GM21526 (cell line): ENCODE results near the gene HNRNPUL1.

Experiments used
- ATAC-seq: cut with Tn5 transposase; IDR thresholded peaks from one replicate; pipeline ENCODE4 v1.9.1; 2021; ENCODE audit warnings: moderate library complexity; ENCODE audit not compliant: unreplicated experiment, low FRiP score

The HNRNPUL1 gene

DNA sequence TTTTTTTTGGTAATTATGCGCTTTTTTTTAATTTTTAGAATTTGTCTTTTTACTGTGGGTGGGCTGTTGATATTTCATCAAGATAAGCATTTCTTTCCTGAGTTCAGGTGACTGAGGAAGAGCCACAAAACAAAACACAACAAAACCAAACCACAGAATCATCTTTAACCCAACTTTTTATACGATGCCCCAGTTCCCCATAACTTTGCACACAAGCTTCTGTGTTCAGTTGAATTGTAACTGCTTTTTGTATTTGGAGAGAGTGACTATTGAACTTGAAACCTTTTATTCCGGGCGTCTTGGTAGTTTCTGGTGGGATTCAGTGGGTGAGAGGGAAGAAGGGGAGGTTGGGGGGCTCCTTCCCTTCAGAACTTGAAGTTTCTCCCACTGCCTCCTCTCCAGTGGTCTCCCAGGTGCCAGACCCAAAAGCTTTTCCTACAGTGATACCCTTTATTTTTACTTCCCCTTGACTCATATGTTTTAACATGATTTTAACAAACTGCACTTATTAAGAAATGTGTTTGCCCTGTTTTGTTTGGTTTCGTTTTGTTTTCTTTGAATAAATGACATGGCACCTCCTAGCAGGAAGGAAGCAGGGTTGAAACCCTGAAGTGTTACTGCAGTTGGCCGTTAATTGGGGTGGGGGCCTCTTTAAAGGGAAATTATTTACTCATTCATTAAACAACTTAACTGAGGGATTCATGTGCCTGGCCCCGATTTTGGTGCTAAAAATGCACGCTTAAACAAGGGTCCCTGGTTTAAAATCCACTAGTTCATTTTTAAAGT, 43.1 kb downstream of the HNRNPUL1 start:
- ATAC-seq, result no peak

DNA sequence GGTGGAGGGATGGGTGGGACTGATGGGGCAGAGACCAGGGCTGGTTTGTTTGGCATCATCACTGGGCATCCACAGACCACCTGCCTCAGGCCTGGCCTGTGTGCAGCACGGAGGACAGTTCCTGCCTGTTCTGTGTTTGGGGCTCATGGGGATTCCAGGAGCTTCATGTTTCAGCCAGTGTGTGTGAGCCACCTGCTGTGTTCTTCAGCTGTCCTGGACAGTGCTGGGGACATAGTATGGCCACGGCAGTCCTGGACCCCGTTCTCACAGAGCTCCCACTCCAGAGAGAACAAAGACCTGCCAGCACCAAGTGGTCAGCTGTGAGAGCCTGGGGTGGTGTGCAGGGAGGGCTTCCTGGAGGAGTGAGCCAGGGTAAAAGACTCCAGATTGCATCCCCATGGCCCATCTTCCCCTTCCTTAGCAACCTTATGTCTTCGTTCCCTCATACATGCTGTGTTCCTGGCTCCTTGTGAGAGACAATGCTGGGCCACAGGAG, 43.8 kb downstream of the HNRNPUL1 start:
- no peak for ATAC-seq

DNA sequence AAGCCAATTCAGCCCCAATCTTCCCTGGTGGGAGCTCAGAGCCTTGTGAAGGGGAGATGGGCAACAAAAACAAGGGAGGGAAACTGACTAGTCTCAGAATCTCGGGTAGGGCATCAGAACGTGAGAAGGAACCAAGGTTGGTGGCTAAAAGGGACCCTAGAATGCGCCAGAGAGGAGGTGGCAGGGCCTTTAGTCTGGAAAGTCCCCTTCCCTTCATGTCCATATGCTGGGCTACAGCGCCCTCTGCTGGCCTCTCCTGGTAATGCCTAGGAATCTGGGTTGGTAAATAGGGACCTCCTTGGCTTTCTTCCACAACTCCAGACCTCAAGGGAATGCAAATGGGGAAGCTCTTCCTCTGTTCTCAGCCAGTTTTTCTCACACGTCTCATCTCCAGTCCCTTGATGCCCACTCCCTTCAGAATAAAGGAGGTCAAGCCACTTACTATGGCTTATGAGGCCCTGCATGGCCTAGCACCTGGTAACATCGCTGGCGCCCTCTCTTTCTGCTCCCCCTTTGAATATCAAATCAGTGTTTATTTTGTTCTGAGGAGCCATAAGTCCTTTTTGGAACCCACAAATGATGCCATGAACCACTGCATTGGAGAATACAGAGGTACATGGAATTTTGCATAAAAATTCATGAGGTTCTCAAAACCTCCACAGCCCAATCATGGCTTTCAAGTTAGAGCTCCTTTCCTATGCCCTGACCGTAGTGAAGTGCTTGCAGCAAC, 44.4 kb downstream of the HNRNPUL1 start:
- peak; percentile 35 for ATAC-seq

DNA sequence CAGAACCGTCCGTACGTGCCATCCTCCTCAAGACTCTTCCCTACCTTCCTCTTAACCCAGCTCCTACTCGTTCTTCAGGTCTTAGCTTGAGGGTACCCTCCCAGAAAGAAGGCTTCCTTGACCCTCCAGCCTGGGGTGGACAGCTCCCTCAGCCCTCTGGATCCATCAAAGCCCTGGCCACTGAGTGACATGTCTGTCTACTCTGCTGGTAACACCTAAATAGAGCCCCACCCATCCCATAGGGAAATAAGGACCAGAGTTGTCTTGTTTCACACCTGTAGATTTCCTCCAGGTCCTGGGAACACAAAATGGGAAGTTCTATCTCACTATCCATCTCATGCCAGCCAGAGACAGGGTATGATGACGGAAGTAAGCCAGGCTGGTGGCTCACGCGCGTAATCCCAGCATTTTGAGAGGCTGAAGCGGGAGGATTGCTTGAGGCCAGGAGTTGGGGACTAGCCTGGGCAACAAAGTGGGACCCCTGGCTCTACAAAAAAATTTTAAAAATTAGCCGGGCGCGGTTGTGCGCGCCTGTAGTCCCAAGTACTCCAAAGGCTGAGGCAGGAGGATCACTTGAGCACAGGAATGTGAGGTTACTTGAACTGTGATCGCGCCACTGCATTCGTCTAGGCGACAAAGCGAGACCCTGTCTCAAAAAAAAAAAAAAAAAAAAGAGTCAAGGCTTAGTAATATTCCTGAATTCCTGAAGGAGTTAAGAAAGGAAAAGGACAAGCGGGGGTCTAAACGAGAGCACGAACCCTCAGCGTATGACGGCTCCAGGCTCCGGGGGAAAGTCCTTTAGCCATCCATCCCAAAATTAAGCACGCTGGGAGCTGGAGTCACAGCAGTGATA, 45.2 kb downstream of the HNRNPUL1 start:
- no peak for ATAC-seq

DNA sequence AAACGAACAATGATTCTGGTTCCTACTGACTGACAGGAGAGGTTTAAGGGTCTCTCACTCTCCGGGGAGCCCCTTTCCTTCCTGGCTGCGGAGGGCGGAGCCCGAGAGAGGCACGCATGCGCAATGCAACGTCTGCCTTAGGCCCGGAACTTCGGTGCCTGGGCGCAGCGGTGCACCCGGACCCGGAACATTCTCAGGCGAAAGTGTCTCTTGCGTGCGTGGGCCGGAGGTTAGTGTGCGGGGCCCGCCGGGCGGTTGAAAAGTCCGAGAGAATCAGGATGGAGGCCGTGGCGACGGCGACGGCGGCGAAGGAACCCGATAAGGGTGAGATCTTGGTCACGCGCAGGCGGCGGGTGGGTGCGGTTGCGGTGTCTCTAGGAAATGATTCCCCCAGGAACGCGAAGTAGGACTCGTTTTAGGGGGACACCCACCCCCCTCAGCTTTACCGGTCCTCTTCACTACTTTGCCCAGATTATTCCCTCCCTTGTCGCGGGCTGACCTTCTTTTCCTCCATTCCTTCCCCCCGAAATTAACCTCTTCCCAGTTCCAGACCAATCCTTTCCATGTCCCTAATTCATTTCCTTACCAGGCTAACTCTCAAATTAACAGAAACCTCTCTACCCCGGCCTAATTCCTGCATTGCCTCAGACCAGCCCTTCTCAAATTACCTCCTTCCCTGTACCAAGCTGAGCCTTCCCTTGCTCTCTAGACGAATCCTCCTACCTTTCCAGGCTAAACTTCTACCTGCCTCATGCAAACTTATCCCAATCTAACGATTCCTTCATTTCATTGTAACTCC, 46.1 kb downstream of the HNRNPUL1 start, which contains the start of gene CCDC97:
CCDC97 (plus strand) TSS at position 140 of the 799 bp plus-strand sequence; CDS start at position 279, 139 bp downstream.
- ATAC-seq, result peak; percentile 61

DNA sequence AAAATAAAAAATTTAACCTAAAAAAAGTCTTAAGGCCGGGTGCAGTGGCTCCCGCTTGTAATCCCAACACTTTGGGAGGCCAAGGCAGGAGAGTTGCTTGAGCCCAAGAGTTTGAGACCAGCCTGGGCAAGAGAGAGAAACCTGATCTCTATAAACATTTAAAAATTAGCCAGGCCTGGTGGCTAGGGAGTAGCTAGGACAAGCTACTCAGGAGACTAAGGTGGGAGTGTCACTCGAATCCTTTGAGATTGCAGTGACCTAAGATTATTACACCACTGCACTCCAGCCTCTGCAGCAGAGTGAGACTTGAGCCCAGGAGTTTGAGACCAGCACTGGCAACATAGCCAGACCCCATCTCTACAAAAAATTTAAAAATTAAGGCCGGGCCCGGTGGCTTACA, 46.9 kb downstream of the HNRNPUL1 start:
- ATAC-seq, result no peak

DNA sequence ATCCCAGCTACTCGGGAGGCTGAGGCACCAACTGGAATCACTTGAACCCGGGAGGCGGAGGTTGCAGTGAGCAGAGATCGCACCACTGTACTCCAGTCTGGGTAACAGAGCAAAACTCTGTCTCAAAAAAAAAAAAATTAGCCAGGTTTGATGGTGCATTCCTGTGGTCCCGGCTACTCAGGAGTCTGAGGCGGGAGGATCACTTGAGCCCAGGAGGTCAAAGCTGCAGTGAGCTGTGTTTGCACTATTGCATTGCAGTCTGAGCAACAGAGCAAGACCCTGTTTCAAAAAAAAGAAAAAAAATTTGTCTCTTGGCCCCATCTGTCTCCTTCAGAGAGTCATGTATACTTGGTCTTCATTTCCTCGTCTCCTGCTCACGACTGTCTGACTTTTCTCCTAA, 47.4 kb downstream of the HNRNPUL1 start:
- no peak for ATAC-seq

DNA sequence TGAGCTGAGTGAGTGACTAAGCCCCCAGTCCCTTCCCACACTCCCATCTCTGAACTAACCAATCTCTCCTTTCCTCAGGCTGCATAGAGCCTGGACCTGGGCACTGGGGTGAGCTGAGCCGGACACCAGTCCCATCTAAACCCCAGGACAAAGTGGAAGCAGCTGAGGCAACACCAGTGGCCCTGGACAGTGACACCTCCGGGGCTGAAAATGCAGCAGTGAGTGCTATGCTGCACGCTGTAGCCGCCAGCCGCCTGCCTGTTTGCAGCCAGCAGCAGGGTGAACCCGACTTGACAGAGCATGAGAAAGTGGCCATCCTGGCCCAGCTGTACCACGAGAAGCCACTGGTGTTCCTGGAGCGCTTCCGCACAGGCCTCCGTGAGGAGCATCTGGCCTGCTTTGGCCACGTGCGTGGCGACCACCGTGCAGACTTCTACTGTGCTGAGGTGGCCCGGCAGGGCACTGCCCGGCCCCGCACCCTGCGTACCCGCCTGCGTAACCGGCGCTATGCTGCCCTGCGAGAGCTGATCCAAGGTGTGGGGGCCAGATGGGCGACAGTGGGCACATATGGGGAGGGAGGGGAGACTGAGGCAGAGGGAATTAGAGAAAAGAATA, 52.2 kb downstream of the HNRNPUL1 start:
- no peak for ATAC-seq

DNA sequence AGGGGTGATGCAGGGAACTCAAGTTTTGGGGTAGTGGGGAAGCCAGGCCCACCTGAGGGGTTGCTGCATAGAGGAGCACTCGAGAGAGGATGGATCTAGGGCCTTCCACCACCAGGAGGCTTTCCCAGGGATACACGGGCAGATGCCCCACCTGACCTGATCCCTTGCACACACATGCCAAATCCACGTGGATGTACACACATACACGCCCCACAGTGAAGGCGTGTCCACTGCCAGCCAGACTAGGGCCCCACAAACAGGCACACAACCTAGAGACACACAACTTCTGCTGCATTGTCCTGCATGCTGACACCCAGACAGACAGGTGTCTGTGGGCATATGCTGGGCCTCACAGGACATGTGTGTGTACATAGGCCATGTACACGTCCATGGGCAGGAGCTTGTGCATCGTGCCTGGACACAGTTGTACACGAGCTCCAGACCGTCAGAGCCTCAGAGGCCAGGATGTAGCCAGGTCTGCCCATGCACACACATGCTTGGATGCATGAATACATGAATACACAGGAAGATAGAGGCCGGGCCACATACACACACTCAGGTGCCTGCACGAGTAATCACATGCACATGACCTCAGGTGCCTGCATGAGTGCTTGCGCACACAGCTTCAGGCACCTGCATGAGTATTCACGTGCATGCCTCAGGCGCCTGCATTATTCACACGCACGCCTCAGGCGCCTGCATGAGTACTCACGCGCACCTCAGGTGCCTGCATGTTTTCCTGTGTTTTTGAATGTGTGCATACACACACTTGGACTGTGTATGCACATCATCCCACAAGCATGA, 54.7 kb downstream of the HNRNPUL1 start:
- no peak for ATAC-seq

DNA sequence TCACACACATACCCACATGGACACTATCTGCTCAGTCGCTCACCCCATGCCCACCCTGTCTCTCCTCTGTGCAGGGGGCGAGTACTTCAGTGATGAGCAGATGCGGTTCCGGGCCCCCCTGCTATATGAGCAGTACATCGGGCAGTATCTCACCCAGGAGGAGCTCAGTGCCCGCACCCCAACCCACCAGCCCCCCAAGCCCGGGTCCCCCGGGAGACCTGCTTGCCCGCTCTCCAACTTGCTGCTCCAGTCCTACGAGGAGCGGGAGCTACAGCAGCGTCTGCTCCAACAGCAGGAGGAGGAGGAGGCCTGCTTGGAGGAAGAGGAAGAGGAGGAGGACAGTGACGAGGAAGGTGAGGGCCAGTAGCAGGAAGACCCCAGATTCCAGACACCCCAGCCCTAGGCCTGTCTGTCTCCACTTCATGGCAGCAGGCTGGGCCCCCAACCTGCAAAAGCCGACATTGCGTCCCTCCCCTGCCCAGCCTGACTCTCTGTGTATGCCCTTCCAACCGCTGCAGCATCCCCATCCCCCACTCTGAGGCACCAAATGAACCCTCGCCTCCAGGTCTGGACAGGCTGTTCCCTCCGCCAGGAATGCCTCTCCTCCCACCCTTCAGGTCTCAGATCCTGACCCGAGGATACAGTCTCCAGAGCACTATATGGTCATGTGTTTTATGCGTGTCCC, 55.5 kb downstream of the HNRNPUL1 start:
- ATAC-seq, result no peak

DNA sequence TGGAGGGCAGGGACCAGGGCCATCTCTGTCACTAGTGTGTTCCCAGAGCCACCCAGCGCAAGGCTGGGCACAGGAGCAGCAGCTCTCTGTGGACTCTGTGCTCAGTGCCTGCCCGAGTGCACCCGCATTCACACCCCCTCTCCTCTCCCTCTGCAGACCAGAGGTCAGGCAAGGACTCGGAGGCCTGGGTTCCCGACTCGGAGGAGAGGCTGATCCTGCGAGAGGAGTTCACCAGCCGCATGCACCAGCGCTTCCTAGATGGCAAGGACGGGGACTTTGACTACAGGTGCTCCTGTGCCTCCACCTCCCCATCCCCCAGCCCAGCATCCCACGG, 56.0 kb downstream of the HNRNPUL1 start:
- no peak for ATAC-seq

DNA sequence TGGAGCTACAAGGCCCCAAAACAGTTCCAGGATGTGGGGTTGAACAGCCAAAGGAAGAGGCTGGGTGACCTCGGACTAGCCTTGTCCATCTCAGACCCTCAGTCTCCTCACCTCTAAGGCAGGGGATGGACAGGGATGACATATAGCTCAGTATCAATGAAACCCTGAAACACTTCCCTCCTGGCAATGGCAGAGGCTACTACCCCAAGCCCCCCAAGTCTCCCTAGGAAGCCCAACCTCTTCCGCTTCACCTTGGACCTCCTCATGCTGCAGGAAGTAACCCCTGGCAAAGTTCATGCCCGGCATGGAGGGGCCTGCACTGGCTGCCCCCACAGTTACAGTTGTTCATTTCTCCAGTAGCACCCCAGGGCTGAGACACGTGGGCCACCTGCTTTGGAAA, 56.4 kb downstream of the HNRNPUL1 start:
- no peak for ATAC-seq

DNA sequence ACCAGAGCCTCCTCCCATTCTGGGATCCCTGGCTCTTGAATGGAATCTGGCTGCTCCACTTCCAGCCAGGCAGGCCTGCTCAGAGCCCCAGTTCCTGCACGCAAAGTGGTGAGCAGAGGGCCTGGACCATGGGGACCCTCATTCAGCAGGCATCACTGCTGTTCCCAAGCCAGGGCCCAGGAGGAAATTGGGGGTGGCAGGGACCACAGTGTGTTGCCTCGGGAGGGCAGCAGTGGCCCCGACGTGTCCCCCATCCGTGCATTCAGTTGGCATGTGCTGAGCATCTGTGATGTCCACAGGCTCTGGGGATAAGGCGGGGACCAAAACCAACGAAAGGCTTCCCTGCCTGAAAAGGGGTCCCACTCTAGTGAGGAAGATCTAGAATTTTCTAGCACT, 57.0 kb downstream of the HNRNPUL1 start:
- no peak for ATAC-seq

DNA sequence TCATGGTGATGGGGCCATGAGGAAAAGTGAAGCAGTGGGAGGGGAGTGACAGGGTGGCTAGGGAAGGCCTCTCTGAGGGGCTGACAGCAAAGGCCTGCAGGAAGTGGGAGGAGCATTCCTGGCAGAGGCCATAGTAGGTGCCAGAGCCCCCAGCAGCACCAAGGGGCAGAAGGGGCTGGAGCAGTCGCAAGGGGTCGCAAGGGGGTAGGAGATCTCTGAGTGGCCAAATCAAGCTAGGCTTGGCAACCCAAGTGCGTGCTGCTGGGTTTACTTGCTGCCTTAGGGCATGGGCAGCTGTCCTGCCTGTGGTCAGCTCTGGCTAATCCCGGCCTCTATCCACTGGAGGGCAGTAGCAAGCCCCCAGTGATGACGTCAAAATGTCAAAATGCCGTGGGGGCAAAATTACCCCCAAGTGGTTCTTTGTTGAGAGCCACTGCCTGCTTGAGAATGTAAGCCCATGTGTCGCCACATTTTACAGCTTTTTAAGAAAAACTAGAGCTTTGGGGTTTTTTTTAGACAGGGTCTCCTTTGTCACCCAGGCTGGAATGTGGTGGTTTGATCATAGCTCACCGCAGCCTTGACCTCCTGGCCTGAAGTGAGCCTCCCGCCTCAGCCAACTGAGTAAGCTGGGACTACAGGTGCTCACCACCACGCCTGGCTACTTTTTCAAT, 57.6 kb downstream of the HNRNPUL1 start:
- no peak for ATAC-seq

DNA sequence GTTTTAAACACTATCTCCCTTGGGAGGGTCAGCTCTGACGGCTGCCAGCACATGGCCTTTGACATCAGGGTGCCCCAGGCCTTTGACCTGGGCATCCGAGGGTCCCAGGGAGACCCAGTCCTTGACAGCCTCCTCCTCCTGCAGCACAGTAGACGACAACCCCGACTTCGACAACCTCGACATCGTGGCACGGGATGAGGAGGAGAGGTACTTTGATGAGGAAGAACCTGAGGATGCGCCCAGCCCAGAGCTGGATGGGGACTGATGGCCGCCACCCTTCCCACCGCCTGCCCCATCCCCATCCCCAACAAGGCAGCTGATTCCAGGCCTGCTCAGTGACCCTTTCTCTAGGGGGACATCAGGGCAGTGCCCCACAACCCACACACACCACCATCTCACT, 58.3 kb downstream of the HNRNPUL1 start:
- no peak for ATAC-seq

DNA sequence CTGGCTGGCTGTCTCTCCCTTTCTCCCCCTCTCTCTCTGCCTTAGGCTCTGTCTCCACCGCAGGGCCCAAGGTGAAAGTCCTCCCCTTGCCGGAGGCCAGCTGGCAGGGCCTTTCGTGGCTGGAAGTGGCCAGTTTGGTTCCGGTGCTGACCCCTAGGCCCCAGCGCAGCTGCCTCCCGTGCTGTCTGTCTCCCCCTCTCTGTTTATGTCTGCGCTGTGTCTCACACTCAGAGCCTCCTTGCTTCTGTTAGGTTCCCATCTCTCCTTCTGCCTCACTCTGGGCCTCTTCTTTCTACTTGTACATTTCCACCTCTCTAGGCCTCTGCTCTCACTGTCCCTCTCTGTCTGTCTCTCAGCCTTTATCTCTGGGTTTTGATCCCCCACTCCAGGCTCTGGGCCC, 58.9 kb downstream of the HNRNPUL1 start:
- no peak for ATAC-seq

DNA sequence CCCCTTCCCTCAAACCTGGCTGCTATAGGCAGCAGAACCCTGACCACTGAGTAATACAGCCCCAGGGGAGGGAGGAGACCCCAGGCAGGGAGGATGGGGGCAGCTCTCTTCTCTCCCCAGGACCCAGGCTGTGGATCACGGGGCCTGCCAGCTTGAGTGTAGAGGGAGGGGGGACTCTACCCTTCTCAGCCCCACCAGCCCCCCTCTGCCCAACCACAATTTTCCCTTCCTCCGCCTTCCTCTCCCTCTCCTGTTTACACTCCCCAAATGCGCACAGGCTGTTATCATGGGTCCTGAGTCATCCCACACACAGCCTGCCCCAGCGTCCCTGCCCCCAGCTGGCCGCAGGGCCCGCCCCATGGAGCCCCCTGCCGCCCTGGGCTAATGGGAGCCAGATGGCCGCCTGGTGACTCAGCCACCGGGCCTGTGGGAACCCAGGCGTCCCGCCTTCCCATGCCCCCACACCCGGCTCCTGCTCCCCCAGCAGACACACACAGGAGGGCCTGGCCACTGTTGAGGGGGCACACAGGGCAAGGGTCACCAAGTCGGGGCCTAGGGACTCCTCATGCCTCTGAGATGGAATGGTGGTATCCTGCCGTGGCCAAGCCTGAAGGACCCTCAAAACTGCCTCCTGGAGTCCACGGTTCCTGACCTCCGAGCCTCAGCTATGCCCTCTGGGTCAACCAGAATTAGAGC, 59.4 kb downstream of the HNRNPUL1 start:
- ATAC-seq, result no peak
